ENCODE data around the gene SULT4A1. TPM values are rescaled to one million over a fixed set of nuclear protein-coding genes. Genes with fewer than 3 reads are reported as not detected.

SULT4A1 gene
- total RNA-seq, 1 donor from 2014 or later: 5.9 TPM

GRCh38 chr22:43859176-43859575, 3.1 kb downstream of the SULT4A1 start:
- Histone ChIP-seq H3K79me2 (ENCODE audit: insufficient read depth, low read length) (no peaks in the 10 kb centered on the region), H3K36me3 (ENCODE audit: insufficient read depth, low read length) (no peaks in the 10 kb centered on the region), H3K9ac (ENCODE audit: low read length) (no peak overlapping the region), H3K9me3 (ENCODE audit: insufficient read depth, low read depth, low read length) (no peaks in the 10 kb centered on the region), H4K20me1 (ENCODE audit: insufficient read depth, low read length) (peaks cover 31% of the 10 kb centered on the region), H3K4me1 (ENCODE audit: insufficient read depth, low read length) (peaks cover 5% of the 10 kb centered on the region), H3K27me3 (ENCODE audit: insufficient read depth, low read length) (peaks cover 5% of the 10 kb centered on the region), H2AFZ (ENCODE audit: low read depth, low read length) (no peak overlapping the region), H3K4me2 (ENCODE audit: low read length) (no peak overlapping the region), H3K27ac (ENCODE audit: low read depth, low read length) (no peak overlapping the region), H3K4me3 (ENCODE audit: insufficient read depth, low read depth, low read length) (no peak overlapping the region)
- no peak overlapping the region for H3K27ac Mint-ChIP-seq (ENCODE audit: unreplicated experiment)
- peaks cover 9% of the 10 kb centered on the region for H3K36me3 Mint-ChIP-seq (ENCODE audit: low read depth, unreplicated experiment)
- TF ChIP-seq EZH2 (IDR thresholded peaks at IDR 0.05; ENCODE audit: insufficient read depth, low read length): no peak
- no peak for TF ChIP-seq CTCF (IDR thresholded peaks at IDR 0.05; ENCODE audit: insufficient read depth, low read depth, low read length)
- FAIRE-seq (no peak), DNase-seq (ENCODE audit: low read depth) (no peak)
- no peak overlapping the region for H3K4me3 Mint-ChIP-seq (ENCODE audit: unreplicated experiment)
- H3K9me3 Mint-ChIP-seq (ENCODE audit: unreplicated experiment): peaks cover 3% of the 10 kb centered on the region
- peaks cover 2% of the 10 kb centered on the region for H3K4me1 Mint-ChIP-seq (ENCODE audit: low read depth, unreplicated experiment)
- peaks cover 14% of the 10 kb centered on the region for H3K27me3 Mint-ChIP-seq (ENCODE audit: low read depth, unreplicated experiment)

- H3K4me3 ChIP-seq (ENCODE audit: insufficient read depth, low read depth, low read length): no peak overlapping the region
- peaks cover 5% of the 10 kb centered on the region for H3K4me1 ChIP-seq (ENCODE audit: insufficient read depth, low read length)
- no peak overlapping the region for H3K4me2 ChIP-seq (ENCODE audit: low read length)
- DNase-seq (ENCODE audit: low read depth): no peak
- H3K79me2 ChIP-seq (ENCODE audit: insufficient read depth, low read length): no peaks in the 10 kb centered on the region
- H3K36me3 ChIP-seq (ENCODE audit: insufficient read depth, low read length): no peaks in the 10 kb centered on the region
- no peak overlapping the region for H2AFZ ChIP-seq (ENCODE audit: low read depth, low read length)
- no peaks in the 10 kb centered on the region for H3K27me3 ChIP-seq (ENCODE audit: insufficient read depth, low read length)
- no peak for FAIRE-seq
- H3K9ac ChIP-seq (ENCODE audit: low read length): no peak overlapping the region
- Mint-ChIP-seq H3K4me3 (ENCODE audit: unreplicated experiment) (no peak overlapping the region), H3K36me3 (ENCODE audit: low read depth, unreplicated experiment) (peaks cover 9% of the 10 kb centered on the region), H3K4me1 (ENCODE audit: low read depth, unreplicated experiment) (peaks cover 2% of the 10 kb centered on the region), H3K27ac (ENCODE audit: unreplicated experiment) (no peak overlapping the region), H3K9me3 (ENCODE audit: unreplicated experiment) (peaks cover 3% of the 10 kb centered on the region), H3K27me3 (ENCODE audit: low read depth, unreplicated experiment) (peaks cover 9% of the 10 kb centered on the region)
- TF ChIP-seq EZH2 (IDR thresholded peaks at IDR 0.05; ENCODE audit: insufficient read depth, low read length): no peak
- no peak for TF ChIP-seq CTCF (IDR thresholded peaks at IDR 0.05; ENCODE audit: insufficient read depth, low read depth, low read length)
- H3K9me3 ChIP-seq (ENCODE audit: insufficient read depth, low read depth, low read length): no peaks in the 10 kb centered on the region
- H4K20me1 ChIP-seq (ENCODE audit: insufficient read depth, low read length): peaks cover 39% of the 10 kb centered on the region
- no peak overlapping the region for H3K27ac ChIP-seq (ENCODE audit: low read depth, low read length)
These were observed 4.0 kb downstream of the SULT4A1 start for GRCh38 chr22:43858156-43858895.

GRCh38 chr22:43857367-43857766, 4.9 kb downstream of the SULT4A1 start:
- Histone ChIP-seq H3K9ac (ENCODE audit: low read length) (no peak overlapping the region), H3K27me3 (ENCODE audit: insufficient read depth, low read length) (no peaks in the 10 kb centered on the region), H3K4me1 (ENCODE audit: insufficient read depth, low read length) (peaks cover 5% of the 10 kb centered on the region), H3K27ac (ENCODE audit: low read depth, low read length) (no peak overlapping the region), H3K4me3 (ENCODE audit: insufficient read depth, low read depth, low read length) (no peak overlapping the region), H3K36me3 (ENCODE audit: insufficient read depth, low read length) (no peaks in the 10 kb centered on the region), H3K4me2 (ENCODE audit: low read length) (no peak overlapping the region), H3K79me2 (ENCODE audit: insufficient read depth, low read length) (no peaks in the 10 kb centered on the region), H4K20me1 (ENCODE audit: insufficient read depth, low read length) (peaks cover 48% of the 10 kb centered on the region), H2AFZ (ENCODE audit: low read depth, low read length) (no peak overlapping the region), H3K9me3 (ENCODE audit: insufficient read depth, low read depth, low read length) (no peaks in the 10 kb centered on the region)
- Mint-ChIP-seq H3K4me3 (ENCODE audit: unreplicated experiment) (no peak overlapping the region), H3K36me3 (ENCODE audit: low read depth, unreplicated experiment) (peaks cover 9% of the 10 kb centered on the region), H3K27me3 (ENCODE audit: low read depth, unreplicated experiment) (peaks cover 6% of the 10 kb centered on the region), H3K4me1 (ENCODE audit: low read depth, unreplicated experiment) (peaks cover 2% of the 10 kb centered on the region), H3K9me3 (ENCODE audit: unreplicated experiment) (peaks cover 3% of the 10 kb centered on the region), H3K27ac (ENCODE audit: unreplicated experiment) (no peak overlapping the region)
- DNase-seq (ENCODE audit: low read depth): no peak
- no peak for TF ChIP-seq EZH2 (IDR thresholded peaks at IDR 0.05; ENCODE audit: insufficient read depth, low read length)
- TF ChIP-seq CTCF (IDR thresholded peaks at IDR 0.05; ENCODE audit: insufficient read depth, low read depth, low read length): no peak
- no peak for FAIRE-seq
